PFSK-1 (cell line): ENCODE data around the gene MRPL33.

ENCODE experiments used
- FOXP2 ChIP-seq: optimal IDR thresholded peaks from 2 replicates; pipeline ENCODE3; 2011; ENCODE audit warnings: borderline replicate concordance, control low read depth, inconsistent platforms; ENCODE audit not compliant: insufficient read depth; ENCODE audit errors: extremely low read length, extremely low read depth
- POLR2AphosphoS5 ChIP-seq: IDR thresholded peaks from 2 replicates; pipeline ENCODE4 v1.6.1; 2012; ENCODE audit warnings: low read depth, mild to moderate bottlenecking, control low read depth, low read length, moderate library complexity
- SIN3A ChIP-seq: IDR thresholded peaks from 2 replicates; pipeline ENCODE4 v1.6.1; 2012; ENCODE audit warnings: mild to moderate bottlenecking, low read length, moderate library complexity, borderline replicate concordance; ENCODE audit not compliant: insufficient read depth
- TAF1 ChIP-seq: IDR thresholded peaks from 2 replicates; pipeline ENCODE4 v1.6.1; 2012; ENCODE audit warnings: low read length, control low read depth, borderline replicate concordance; ENCODE audit not compliant: insufficient read depth
- TF ChIP-seq, protein P1 (sequence below), 2 experiments: IDR thresholded peaks; 2 replicates each; pipeline versions ENCODE4 v1.6.1 to v1.8.0; 2011 to 2012; ENCODE audit warnings: low read depth in 2 of 2, low read length in 2 of 2, control low read depth in 1 of 2, inconsistent platforms in 1 of 2, mild to moderate bottlenecking in 1 of 2, moderate library complexity in 1 of 2; ENCODE audit not compliant: insufficient read depth in 1 of 2

The MRPL33 gene

DNA sequence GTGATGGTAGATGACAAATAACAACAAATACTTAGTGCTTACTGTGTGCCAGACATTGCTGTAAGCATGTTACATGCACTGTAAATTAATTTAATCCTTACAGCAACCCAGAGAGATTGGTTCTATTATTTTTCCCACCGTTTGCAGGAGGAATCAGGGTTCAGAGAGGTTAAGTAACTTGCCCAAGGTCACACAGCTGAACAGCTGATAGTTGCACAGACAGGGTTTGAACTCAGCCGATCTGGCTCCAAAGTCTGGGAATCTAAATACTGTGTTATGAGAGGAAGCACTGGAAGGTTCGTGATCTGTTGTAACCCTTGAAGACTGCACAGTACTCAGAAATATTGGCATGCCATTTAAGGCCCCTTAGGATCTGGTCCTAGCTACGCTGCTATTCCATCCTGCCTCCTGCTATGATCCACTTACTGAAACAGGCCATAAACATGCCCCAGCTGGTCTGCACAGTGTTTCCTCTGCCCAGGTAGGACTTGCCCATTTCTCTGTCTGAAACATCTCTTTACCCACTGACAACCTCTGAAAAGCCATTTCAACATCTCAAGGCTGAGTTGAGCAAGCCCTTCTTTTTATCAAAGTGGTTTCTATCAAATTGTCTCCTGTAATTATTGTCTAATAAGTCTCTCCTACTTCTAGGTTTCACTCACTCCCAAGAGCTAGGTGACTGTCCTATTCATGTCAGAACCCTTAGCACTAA, 40.4 kb upstream of the MRPL33 start:
- TF ChIP-seq SIN3A (no peak), FOXP2 (no peak), TAF1 (no peak), POLR2AphosphoS5 (no peak)
- TF ChIP-seq, protein P1, sequence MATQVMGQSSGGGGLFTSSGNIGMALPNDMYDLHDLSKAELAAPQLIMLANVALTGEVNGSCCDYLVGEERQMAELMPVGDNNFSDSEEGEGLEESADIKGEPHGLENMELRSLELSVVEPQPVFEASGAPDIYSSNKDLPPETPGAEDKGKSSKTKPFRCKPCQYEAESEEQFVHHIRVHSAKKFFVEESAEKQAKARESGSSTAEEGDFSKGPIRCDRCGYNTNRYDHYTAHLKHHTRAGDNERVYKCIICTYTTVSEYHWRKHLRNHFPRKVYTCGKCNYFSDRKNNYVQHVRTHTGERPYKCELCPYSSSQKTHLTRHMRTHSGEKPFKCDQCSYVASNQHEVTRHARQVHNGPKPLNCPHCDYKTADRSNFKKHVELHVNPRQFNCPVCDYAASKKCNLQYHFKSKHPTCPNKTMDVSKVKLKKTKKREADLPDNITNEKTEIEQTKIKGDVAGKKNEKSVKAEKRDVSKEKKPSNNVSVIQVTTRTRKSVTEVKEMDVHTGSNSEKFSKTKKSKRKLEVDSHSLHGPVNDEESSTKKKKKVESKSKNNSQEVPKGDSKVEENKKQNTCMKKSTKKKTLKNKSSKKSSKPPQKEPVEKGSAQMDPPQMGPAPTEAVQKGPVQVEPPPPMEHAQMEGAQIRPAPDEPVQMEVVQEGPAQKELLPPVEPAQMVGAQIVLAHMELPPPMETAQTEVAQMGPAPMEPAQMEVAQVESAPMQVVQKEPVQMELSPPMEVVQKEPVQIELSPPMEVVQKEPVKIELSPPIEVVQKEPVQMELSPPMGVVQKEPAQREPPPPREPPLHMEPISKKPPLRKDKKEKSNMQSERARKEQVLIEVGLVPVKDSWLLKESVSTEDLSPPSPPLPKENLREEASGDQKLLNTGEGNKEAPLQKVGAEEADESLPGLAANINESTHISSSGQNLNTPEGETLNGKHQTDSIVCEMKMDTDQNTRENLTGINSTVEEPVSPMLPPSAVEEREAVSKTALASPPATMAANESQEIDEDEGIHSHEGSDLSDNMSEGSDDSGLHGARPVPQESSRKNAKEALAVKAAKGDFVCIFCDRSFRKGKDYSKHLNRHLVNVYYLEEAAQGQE (IDR thresholded peaks at IDR 0.05; ENCODE audit: insufficient read depth in 1 of 2, low read depth in 2 of 2, low read length in 2 of 2): no peak

DNA sequence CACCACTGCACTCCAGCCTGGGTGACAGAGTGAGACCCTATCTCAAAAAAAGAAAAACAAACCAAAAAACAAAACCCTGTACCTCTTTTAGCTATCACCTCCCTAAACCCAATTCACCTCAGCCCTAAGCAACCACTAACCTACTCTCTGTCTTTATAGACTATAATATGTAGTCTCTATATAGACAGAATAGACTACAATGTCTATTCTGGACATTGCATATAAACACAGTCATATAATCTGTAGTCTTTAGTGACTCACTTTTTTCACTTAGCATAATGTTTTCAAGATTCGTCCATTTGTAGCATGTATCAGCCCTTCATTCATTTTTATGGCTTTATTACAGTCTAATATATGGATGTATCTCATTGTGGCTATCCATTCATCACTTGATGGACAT, 37.2 kb upstream of the MRPL33 start:
- no peak for TF ChIP-seq SIN3A
- TF ChIP-seq POLR2AphosphoS5: no peak
- no peak for TF ChIP-seq TAF1
- TF ChIP-seq FOXP2: no peak
- TF ChIP-seq, protein P1 (IDR thresholded peaks at IDR 0.05; ENCODE audit: insufficient read depth in 1 of 2, low read depth in 2 of 2, low read length in 2 of 2): no peak

DNA sequence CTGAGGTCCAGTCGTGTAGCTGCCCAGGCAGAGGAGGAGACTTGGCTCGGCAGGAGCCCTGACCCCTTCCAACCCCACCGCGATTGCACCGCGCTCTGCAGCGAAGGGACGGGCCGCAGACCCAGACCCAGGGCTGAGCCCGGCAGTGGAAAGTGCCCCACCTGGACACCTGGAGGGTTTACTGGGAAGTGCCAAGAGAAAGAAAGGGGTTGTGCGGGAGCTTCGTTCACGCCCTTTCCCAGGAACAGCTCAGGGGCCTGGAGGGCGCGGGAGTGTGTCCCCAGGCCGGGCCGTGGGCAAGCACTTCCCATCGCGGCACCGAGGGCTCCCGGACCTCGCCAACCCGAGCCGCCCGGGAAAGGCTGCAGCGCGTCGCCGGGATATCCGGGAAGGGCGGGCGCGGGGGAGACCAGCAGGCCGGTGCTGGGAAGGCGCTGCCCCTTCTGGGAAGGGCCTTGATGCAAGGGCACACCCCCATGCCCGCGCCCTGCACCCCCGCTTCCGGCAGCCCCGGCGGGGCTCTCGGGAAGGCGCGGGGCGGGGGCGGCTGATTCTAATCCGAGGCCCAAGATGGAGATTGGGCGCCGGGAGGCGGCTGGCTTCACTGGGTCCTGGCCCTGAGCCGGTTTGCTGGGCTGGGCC, 36.1 kb upstream of the MRPL33 start:
- TF ChIP-seq, protein P1 (IDR thresholded peaks at IDR 0.05; ENCODE audit: insufficient read depth in 1 of 2, low read depth in 2 of 2, low read length in 2 of 2): no peak
- TF ChIP-seq FOXP2 (no peak), POLR2AphosphoS5 (no peak), TAF1 (no peak), SIN3A (no peak)

DNA sequence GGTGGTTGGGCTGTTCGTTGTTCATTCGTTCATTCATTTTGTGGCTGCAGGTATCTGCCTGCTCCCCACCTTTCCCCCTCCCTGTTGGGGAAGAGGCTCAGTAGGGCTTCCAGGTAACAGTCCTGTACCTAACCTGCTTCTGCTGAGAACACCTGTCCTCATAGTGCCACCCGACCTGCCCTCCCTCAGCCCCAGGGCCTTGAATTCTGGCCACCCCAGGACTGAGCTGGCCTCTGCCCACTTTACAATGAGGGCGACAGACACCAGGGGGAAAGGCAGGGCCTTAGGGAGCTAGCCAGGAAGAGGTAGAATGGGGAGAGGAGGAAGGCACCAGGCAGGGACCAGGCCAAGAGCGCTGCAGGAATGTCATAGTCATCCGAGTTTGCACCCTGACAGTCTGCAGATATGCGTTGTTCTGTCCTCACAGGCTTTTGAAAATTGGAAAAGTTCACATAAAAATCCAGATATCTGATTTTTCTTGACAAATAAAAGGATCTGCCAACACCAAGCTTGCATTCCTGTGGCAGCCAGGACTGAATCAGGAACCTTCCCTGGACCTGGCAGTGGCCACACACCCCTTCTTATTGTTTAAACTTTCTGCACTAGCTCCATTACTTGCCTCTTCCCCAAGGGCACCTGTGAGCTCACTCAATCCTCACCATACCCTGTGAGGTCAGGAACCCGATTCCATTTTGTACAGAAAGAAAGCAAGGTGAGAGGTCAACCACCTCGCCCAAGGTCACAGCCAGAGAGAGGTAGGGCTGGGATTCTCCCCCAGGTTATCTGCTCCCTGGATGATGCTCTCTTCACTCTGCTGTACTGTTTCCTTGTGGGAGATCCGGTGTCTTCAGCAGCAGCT, 35.3 kb upstream of the MRPL33 start:
- TF ChIP-seq FOXP2 (no peak), POLR2AphosphoS5 (no peak), SIN3A (no peak), TAF1 (no peak)
- TF ChIP-seq, protein P1 (IDR thresholded peaks at IDR 0.05; ENCODE audit: insufficient read depth in 1 of 2, low read depth in 2 of 2, low read length in 2 of 2): no peak
